Cerebellar nuclear complex (tissue), 1 donor: ENCODE measurements around the gene OR2A1.
"Not testable (repeated sequence)": the region's sequence is repeated elsewhere in the genome, so short reads cannot be mapped to it uniquely, and the experiment has no call there.

Source experiments
- DNase-seq, 2 experiments: peaks; one replicate each; lab custom pipeline; 2025; lab: John Stamatoyannopoulos, UW

OR2A1 gene

GRCh38 chr7:144311872-144312469, at the start of gene OR2A1:
TSS of gene OR2A1 (plus strand) at chr7:144312419. CDS start at chr7:144318125, 5,706 bp downstream.
- DNase-seq: not testable (repeated sequence)

GRCh38 chr7:144264692-144265091, 47.5 kb upstream of the OR2A1 start, which contains the start of gene OR2A7:
TSS of gene OR2A7 (minus strand) at chr7:144264792. CDS start at chr7:144259628, 5,164 bp downstream.
- not testable (repeated sequence) for DNase-seq

GRCh38 chr7:144269188-144269587, 43.0 kb upstream of the OR2A1 start, which contains the start of gene CTAGE8:
TSS of gene CTAGE8 (minus strand) at chr7:144269288. CDS start at chr7:144269250, 38 bp downstream.
- not testable (repeated sequence) for DNase-seq

GRCh38 chr7:144275281-144275680, 36.9 kb upstream of the OR2A1 start:
- not testable (repeated sequence) for DNase-seq

GRCh38 chr7:144280010-144280409, 32.2 kb upstream of the OR2A1 start:
- DNase-seq: not testable (repeated sequence)

GRCh38 chr7:144281981-144282380, 30.2 kb upstream of the OR2A1 start:
- not testable (repeated sequence) for DNase-seq

- DNase-seq: not testable (repeated sequence)
These were observed 29.7 kb upstream of the OR2A1 start for GRCh38 chr7:144282490-144282889.

GRCh38 chr7:144283716-144284115, 28.5 kb upstream of the OR2A1 start:
- not testable (repeated sequence) for DNase-seq

- not testable (repeated sequence) for DNase-seq
These were observed 24.9 kb upstream of the OR2A1 start for GRCh38 chr7:144287171-144287784.

GRCh38 chr7:144291607-144292006, 20.6 kb upstream of the OR2A1 start:
- not testable (repeated sequence) for DNase-seq

- DNase-seq: not testable (repeated sequence)
These were observed 19.6 kb upstream of the OR2A1 start for GRCh38 chr7:144292384-144293161.

GRCh38 chr7:144293794-144294499, 18.3 kb upstream of the OR2A1 start:
- not testable (repeated sequence) for DNase-seq

GRCh38 chr7:144302578-144303303, 9.5 kb upstream of the OR2A1 start:
- not testable (repeated sequence) for DNase-seq

- DNase-seq: not testable (repeated sequence)
These were observed 8.6 kb upstream of the OR2A1 start for GRCh38 chr7:144303607-144304006.

- DNase-seq: not testable (repeated sequence)
These were observed 7.1 kb upstream of the OR2A1 start for GRCh38 chr7:144305156-144305555.

- not testable (repeated sequence) for DNase-seq
These were observed 2.5 kb upstream of the OR2A1 start for GRCh38 chr7:144309702-144310101.

GRCh38 chr7:144311218-144311617, 1.0 kb upstream of the OR2A1 start:
- DNase-seq: not testable (repeated sequence)

- not testable (repeated sequence) for DNase-seq
These were observed 5.3 kb downstream of the OR2A1 start for GRCh38 chr7:144317537-144317936.

- not testable (repeated sequence) for DNase-seq
These were observed 7.3 kb downstream of the OR2A1 start for GRCh38 chr7:144319547-144319946.

- DNase-seq: not testable (repeated sequence)
These were observed 9.5 kb downstream of the OR2A1 start for GRCh38 chr7:144321677-144322206.

- not testable (repeated sequence) for DNase-seq
These were observed 11.1 kb downstream of the OR2A1 start for GRCh38 chr7:144323359-144323758.
